ENCODE measurements around the gene SLBP.
"Not testable (repeated sequence)": the region's sequence is repeated elsewhere in the genome, so short reads cannot be mapped to it uniquely, and the experiment has no call there.

SLBP gene

DNA sequence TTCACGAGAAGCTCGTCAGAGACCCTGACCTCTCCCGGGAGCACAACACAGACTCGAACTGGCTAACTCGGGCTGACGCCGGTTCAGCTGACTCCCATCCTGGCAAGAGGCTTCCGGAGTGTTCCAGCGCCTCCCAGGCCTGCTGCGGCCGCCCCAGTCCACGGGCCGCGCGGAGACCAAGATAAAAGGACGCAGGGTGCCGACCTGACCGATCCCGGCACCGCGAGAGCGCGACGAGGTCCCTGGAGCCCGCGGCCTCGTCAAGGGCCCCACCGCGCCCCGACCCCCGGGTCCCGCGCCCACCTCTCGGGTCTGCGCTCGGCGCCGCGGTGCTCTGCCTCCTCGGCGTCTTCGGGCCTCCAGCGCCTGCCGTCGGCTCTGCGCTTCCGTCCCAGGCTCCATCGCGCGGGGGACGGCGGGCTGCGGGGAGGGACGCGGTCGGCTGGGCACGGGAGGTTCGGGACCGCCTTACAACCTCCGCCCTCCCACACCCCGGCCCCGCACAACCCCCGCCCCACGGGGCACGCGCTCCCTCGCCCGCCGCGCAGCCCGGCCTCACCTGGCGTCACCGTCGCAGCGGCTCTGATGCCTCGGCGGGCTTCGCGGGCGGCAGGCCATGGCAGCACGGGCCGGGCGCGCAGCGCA lies 426 bp downstream of the SLBP start:
- no peak for DNase-seq (ENCODE audit: low spot score)

DNA sequence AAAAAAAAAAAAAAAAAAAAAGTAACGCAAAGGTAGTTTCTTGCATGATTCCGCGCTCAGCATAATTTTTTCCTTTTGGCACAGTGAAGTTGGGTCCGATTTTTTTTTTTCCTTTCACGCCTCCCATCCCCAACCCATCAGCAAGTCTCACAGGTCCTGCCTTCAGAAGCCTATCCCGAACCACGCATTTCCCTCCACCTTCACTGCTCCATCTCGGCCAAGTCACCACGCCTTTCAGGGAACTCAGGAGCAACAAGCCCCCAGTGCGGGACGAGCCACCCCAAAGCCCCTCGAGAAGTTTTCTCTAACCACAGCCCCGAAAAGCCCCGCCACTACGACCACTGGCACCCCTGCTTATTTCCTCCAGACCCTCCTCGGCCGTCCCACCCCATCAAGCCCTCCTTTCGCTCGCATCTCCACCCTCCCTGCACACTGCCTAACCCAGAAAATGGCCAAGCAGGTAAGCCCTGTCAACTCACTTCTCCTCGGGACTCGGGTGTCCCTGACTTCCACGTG lies 1.0 kb downstream of the SLBP start:
- DNase-seq (ENCODE audit: low spot score), result no peak

DNA sequence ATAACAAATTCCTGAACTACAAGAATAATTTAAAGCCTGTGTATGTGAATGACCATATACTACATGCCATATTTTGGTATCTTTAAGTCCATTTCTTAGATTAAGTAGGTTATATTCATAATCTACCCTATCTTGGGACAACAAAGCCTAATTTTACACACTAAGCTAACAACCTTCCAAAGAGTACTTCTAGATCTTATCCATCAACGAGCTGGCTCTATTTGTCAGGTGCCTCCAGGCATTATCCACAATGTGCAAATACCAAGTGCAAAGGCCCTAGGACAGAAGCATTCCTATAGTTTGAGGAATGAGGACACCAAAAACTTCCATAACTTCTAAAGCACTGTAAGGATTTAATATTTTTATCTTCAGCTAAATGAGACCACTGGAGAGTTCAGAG lies 3.5 kb downstream of the SLBP start:
- DNase-seq (ENCODE audit: low spot score), result no peak

DNA sequence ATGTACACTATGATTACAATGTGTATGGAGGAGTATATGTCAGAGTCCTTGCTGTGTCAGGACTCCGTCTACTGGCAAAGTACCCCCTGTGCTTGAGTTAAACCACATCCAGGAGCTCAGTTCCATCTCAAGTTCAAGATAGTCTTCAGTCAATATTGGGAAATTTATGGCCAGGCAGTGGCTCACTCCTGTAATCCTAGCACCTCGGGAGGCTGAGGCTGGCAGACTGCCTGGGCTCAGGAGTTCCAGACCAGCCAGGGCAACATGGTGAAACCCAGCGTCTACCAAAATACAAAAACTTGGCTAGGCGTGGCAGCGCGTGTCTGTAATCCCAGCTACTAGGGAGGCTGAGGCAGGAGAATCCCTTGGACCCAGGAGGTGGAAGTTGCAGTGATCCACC lies 5.8 kb downstream of the SLBP start:
- no peak for DNase-seq (ENCODE audit: low spot score)

DNA sequence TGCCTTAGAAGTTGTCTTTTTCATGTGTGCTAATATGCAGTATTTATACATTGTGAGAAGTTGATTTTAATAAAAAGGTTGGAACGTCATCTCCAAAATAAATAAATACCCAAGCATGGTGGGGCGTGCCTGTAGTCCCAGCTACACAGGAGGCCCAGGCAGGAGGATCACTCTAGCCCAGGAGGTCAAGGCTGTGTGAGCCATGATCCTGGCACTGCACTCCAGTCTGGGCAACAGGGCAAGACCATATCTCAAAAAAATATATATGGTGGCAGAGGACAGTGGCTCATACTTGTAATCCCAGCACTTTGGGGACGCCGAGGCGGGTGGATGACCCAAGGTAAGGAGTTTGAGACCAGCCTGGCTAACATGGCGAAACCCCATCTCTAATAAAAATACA lies 6.4 kb downstream of the SLBP start:
- no peak for DNase-seq (ENCODE audit: low spot score)

DNA sequence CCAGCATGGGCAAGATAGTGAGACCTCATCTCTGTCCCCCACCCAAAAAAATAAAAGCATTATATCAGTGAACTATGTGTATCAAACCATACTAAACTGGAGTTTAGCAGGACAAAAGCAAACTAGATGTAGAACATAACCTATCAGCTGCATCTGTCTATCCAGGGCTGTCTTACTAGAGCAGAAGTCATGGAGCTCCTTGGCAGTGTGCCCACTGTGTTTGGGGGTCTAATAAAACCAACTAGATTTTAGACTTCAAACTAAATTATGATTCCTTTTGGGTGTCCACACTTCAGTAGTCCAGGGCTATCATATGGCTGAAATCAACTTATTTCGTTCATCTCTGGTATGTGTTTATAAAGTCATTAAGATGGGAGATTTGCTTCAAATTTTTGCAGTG lies 8.3 kb downstream of the SLBP start:
- DNase-seq (ENCODE audit: low spot score), result no peak

DNA sequence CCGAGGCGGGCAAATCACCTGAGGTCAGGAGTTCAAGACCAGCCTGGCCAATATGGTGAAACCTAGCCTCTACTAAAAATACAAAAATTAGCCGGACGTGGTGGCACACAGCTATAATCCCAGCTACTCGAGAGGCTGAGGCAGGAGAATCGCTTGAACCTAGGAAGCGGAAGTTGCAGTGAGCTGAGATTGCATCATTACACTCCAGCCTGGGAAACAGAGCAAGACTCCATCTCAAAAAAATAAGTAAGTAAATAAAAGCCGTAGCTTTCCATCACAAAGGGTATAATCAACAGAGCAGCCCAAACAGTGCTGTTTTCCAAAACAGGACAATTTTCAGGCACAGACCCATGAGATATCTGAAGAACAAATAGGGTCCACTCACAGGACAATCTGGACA lies 10.4 kb downstream of the SLBP start:
- DNase-seq (ENCODE audit: low spot score), result not testable (repeated sequence)

DNA sequence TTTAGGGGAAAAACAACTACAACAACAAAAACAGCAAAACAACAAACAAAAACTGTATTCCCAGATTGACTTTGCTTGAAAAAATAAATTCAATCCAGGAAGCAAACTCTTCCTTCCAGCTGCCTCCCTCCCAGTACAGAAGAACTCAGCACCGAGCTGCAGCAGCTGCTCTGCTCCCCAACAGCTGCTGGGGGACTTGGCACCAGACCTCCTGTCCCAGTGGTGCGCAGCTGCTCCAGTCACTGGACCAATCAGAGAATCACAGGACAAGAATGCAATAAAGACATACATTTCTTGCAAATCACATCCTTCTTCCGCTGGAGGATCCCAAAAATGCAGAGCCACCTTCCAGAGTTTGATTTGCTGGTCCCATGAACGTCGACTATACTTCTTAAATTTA lies 16.2 kb downstream of the SLBP start:
- DNase-seq (ENCODE audit: low spot score), result no peak

DNA sequence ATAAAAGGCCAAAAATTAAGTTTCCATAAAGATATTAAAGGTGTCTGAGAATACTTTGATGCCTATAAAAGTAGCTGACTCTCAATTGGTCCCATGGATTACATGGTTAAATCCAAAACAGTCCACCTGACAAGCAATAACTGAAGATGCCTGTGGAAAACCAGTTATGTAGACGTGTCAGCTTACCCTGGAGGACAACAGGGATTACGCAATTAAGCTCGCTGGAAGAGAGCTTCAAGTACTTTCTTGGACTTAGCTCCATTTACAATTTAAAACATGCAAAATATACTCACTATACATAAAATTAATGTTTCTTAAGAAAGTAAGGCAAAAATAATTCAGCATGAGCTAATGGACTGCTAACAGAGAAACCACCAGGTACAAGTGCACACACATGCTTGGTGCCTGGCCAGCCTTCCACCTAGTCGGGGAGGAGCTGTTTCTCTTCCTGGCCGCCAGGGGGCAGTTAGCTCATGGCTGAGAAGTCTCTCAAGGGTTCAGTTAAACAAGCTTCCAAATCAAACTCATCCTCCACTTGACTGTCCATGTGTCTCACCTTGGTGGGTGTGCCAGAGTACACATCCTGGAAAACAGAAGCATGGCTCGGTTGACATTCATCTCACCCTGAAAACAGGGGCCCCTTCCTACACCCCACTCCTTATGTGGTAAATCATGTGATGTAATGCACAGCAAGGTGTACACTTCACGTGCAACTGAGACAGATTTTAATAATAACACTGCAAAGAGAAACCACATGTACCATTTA lies 18.8 kb downstream of the SLBP start:
- peak; percentile 87 for DNase-seq (ENCODE audit: low spot score)

DNA sequence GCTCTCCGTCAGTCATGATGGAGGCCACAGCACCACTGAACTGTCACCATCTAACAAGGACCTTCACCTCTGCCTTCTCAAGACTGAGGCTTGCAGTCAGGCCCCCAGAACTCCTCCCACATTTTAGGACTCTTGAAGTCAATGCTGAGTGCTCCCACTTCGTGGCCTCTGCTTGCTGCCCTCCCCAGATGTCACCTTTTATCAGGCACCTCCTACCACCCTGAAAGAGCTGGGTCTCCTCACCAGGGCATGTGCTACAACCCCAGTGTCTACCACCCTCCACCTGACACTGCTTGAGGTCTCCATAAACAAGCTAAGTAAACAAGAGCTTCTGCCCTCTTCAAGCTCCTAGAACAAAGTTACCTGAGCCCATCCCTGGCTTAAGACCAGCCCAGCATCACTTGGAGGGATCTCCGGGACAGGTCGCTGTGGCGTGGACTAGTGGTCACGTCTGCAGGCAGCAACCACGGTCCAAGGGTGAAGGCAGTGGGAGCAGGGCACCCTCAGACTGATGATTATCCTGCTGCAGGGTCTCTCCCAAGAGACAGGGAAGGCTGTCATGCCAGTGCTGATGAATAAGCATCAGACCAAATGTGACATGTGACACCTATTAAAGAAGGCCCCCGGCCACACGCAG lies 20.3 kb downstream of the SLBP start:
- DNase-seq (ENCODE audit: low spot score), result no peak

DNA sequence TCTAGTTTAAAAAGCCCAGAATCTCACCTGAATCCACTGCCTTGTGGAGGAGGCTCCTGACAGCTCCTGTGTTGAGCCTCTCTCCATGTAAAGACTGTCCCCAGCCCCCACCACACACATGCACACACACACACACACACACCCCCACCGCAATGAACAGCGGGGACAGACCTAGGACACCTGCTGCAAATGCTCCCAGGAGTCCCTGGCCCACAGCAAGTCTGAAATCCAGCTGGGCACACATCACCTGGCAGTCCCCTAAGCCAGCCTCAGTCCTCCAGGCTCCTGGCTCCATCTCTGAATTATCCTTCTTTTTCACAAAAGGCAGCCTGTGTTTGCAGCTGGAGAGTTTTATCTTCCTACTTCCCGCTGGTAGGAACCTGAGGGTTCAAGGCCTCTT lies 21.4 kb downstream of the SLBP start:
- DNase-seq (ENCODE audit: low spot score), result no peak

DNA sequence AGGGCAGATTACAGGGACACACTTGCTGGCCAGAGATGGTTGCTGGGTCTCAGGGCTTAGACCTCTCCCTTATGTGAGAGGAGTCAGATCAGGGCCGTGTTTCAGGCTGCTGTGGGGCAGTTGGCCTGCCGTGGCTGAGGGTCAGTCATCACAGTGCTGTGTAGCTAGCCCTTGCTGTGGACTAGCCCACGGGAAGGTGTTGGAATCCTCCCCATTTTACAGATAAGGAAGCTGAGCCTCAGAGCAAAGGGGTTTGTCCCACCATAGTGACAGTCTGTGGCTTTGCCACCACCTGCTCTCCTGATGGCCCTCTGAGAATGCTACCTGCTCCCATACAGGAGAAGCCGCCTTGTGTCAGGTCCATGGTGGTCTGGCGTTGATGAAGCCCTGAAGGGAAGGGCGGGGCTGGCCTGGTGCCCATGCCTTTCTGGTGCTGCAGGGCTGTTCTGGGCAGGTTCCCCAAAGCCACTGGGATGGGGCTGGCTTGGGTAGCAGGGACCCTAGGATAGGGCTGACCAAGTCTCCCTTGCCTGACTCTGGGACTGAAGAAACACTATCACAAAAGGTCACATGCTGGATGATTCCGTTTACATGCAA lies 25.6 kb downstream of the SLBP start:
- DNase-seq (ENCODE audit: low spot score), result no peak

DNA sequence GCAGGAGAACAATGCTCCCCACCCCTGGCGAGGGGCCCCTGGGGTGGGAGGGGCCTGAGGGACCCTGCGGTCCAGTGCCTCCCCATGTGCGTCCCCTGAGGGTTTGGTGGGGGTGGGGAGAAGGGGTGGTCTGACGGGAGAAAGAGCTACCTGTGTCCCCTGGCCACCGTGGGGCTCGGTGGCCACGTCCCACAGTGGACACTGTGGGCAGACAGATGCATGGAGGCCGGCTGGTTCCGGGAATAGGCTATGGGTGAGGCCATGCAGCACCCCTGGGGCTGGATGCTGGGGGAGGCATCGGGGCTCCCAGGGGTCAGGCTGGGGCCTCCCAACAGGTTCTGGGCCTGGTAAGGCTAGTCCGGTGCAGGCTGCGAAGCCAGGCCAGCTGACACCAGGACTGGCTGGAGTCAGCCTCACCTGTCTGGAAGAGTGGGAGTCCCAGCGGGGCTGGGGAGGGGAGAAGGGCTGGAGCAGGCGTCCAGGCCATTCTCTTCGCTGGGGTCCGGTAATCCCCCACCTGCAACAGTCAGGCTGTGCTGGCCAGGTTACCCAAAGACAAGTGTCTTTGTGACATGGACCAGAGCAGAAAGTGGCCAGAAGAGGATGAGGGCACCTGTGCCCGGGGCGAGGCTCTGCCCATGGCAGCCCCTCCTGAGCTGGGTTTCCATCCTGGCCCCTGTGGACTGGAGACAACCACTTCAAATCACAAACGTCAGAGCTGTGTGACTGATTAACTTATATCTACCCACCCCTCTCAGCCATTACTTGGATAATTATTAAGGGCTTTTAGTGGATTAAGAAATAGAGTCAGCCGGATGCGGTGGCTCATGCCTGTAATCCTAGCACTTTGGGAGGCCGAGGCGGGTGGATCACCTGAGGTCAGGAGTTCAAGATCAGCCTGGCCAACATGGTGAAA lies 26.6 kb downstream of the SLBP start:
- DNase-seq (ENCODE audit: low spot score), result no peak

DNA sequence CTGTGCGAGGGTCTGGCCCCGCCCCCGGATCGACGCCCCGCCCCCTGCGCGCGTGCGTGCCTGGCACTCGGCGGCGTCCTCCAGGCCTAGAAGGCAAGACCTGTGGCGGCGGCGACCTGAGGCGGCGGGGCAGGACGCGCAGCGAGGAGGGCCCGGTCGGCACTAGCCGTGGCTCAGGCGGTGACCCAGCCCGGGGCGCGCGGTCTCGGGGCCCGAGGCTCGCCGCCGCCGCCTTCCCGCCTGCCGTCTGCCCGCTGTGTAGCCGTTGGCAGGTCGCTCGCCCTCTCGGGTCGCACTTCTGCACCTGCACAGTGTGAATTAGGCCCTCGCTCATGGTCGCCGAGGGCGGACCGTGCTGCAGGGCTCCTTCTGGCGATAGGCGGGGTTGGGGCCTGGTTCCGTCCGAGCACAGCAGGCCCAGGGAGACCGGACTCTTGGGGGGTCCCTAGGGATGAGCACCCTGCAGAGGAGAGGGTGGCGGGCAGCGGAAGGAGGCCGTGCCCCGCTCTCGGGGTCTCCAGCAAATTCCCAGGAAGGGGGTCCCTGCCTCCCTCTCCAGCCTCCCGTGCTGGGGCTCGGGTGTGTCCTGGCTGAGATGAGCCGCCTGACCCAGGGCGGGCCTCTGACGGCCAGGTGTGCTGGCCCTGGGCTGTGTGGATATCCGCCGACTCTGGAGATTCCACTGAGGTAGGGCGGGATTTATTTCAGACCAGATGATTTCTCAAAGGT lies 27.4 kb downstream of the SLBP start:
- DNase-seq (ENCODE audit: low spot score), result no peak

DNA sequence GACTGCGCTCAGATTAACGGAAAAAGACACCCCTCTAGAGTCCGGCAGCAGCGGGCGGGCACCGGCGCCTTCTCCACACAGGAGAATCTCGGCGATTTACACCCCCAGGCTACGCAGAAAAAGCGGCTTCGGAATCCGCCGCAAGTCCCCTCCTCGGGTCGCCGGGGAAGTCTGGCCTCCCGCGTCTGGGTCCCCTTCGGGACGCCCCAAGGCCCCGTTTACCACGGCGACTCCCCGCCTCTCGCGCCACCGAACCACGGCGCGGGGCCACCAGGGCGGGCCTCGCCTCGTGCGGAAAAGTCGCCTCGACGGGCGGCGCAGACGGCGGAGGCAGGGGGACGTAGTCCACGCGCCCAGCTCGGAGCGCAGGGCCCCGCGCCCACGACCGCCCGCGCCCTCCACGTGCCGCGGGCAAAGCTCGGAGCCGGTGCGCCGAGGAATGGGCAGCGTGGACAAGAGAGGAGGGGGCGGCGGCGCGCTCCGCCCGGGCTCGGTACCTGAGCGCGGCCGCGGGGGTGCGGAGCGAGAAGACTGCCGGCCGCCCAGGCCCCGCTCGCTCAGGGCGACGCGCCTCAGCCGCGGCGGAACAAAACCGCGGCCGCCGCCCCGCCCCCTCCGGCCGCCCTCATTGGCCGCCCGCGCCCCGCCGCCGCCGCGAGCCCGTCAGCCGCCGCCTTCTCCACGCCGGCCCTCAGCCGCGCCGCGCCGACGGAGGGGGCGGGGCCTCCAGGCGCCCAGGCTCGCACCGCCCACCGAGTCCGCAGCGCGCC lies 28.2 kb downstream of the SLBP start, which contains the start of gene FAM53A:
TSS of gene FAM53A (minus strand) at position 578 of the 770 bp plus-strand sequence. CDS start 15,572 bp downstream, outside the sequence.
- DNase-seq (ENCODE audit: low spot score), result peak; percentile 92

DNA sequence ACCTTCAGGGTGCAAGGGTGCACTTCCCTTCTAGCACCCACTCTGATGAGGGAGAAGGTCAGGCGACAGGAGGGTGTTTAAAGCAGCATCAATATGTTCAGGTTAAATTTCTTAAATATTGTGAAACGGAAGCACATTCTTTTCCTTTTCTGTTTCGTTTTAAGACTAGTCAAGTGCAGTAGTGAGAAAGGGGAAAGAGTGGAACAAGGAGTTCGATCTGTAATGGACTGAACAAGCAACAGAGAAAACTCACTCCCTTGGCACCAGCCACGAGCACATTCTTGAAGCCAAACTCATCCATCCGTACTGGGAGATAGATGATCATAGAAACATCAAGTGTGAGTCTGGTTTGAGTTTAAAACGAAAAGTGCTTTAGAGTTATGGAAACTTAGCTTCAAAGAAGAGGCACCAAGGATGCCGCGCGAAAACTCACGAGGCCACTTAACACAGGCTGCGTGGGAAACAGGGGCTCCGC lies 28.8 kb downstream of the SLBP start:
- no peak for DNase-seq (ENCODE audit: low spot score)

DNA sequence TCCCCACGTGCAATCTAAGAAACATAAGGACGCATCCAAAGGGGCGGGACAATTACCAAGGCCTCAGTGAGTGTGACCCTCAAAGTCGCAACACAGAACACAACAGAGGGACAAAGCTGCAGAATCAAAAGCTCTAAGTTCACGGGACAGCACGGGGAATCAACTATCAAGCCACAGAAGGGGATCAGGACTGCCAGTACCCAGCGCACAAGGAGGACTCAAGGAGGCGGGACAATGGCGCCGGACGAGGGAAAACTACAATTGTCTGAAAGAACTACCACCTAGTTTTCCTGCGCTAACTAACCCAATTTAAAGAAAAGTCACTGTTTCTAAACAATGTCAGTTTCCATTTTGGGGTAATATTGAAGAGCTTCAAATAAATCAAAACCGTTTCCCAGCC lies 29.3 kb downstream of the SLBP start:
- no peak for DNase-seq (ENCODE audit: low spot score)

DNA sequence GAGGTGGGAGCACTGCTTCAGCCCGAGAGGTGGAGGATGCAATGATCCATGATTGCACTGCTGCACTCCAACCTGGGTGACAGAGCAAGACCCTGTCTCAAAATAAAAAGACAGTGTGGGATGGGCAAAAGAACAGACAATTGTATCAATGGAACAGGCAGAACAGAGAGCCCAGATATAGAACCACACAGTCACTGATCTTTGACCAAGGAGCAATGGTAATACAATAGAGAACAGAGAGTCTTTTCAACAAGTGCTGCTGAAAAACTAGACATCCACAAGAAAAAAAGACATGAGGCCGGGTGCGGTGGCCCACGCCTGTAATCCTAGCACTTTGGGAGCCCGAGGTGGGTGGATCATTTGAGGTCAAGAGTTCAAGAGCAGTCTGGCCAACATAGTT lies 33.9 kb downstream of the SLBP start:
- no peak for DNase-seq (ENCODE audit: low spot score)

DNA sequence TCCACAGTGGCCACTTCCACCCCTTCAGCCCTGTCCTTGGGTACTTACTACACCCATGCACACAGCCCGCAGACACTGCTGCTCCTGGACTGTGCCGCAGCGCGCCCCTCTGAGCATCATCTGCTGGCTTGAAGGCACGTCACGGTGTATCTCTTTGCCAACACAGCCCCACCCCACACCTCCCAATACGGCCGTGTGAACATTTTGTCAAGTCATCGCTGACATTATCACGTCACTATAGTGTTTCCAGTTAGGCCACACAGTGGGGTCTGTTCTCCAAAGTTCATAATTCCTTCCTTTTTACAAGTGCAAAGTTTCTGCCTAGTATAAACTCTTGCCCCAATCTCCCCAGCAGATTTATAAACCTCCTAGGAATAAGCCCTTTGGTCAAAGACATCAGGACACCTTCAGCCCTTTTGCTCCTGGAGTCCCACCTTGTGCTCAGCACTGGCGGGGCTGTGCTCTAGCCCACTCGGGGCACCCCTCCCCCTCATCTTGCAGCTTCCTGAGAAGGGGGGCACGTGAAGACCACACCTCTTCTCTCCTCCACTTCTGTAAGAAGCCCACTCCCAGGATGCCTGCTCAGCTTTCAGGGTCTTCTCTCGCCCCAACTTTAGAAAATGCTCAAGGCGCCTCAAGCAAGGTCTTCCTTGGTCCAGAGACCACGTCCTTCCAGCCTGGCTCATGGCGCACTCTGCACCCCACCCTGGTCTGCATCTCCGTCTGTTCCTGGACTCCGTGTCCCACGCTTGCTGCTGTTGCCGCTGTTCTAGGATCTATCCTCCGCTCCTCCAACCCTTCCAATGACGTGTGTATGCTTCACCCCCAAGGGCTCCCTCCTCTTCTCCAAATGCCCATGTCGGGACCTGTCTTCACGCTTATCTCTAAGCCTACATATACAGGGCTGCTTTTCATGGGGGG lies 35.3 kb downstream of the SLBP start:
- DNase-seq (ENCODE audit: low spot score), result peak; percentile 84

Measured in hematopoietic multipotent progenitor cell treated with erythropoietin and hydrocortisone succinate and interleukin-3 and kit ligand, for 15 days (in vitro differentiated cells).